Ecto neural progenitor cell (in vitro differentiated cells): ENCODE results near the gene SMCHD1.
"Not testable (repeated sequence)": the region's sequence is repeated elsewhere in the genome, so short reads cannot be mapped to it uniquely, and the experiment has no call there.

Source experiments
- DNase-seq: peaks from one replicate; pipeline ENCODE4 v3.0.0-alpha.2; 2018; ENCODE audit warnings: low spot score

The SMCHD1 gene

DNA sequence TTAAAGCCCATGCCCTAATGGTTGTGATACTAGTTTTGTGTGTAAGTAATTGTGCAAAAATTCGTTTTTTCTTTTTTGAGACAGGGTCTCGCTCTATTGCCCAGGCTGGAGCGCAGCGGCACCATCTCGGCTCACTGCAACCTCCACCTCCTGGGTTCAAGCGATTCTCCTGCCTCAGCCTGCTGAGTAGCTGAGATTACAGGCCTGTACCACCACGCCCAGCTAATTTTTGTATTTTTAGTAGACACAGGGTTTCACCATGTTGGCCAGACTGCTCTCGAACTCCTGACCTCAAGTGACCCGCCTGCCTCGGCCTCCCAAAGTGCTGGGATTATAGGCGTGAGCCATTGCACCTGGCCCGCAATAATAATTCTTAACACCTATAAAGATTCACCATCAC is 196.9 kb downstream of the SMCHD1 start:
- DNase-seq, result not testable (repeated sequence)

DNA sequence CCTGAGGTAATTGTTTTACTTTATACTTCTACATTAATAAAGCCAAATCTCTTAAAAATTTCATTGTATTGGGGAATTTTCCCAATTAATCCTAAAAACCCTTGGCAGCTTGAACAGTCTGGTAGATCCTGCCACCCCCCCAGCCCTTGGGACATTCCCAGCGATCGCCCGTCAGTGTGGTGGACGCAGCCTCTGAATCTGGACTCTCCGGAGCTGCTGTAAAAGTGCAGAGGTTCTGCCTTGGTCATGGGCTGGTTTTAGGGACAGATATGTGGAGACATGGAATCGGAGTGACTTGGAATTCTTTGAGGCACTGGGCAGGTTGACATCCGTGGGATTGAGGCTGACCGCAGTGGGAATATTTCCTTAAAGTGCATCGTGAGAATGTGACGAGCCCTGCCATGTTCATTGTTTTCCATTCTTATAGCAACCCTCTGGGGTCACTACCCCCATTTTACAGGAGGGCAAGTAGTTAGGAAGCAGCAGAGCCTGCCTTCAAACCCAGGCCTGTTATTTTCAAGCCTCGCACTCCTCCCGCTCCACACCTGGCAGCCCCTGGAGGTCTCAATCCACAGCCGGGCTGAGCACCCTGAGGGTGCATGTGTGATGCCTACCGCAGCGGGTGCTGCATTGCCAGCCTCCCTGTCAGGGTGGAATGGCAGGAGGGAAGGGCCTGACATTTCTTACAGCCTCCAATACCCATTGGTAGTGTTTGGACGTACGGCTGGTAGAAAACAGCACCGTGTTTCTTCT is 197.8 kb downstream of the SMCHD1 start:
- DNase-seq, result no peak

DNA sequence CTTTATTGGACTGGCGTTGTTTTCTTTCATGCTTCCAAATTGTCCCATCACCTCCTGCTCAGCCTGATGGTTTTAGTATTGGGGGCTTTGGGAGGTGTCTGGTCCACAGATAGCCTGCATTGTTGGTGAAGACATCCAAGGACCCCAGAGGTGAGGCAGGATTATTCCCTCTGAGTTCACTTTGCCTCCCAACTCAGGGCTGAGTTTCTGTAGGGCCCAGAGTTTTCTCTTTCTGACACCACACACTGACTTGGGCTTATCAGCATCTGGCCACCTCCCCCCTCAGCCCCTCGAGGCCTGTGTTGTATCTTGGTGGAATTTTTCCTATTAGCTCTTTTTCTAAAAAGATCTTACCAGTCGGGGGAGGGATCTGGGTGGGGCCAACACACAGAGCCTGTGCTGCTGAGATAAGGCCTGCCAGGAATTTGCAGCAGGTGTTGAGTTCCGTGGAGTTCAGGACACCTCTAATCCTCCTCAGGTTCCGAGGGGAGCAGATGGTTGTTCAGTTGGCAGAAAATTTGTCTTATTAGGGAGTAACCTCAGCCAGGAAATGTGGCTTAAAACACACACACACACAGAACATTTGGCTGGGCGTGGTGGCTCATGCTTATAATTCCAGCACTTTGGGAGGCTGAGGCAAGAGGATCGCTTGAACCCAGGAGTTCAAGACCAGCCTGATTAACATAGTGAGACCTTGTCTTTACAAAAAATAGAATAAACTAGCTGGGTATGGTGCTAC is 198.6 kb downstream of the SMCHD1 start:
- DNase-seq, result no peak
